ENCODE measurements around the gene SLC22A12. TPM values are rescaled to one million over a fixed set of nuclear protein-coding genes. Genes with fewer than 3 reads are reported as not detected.

SLC22A12 gene
- total and polyA plus RNA-seq, 7 donors, result not detected

GRCh38 chr11:64553554-64554201, 37.3 kb upstream of the SLC22A12 start:
- TF ChIP-seq EP300 (IDR thresholded peaks at IDR 0.05), result no peak
- TF ChIP-seq POLR2AphosphoS5 (IDR thresholded peaks at IDR 0.05), result peak in 1 of 4 donors; percentile 55
- no peak for TF ChIP-seq POLR2A (IDR thresholded peaks at IDR 0.05)
- TF ChIP-seq, protein P1, sequence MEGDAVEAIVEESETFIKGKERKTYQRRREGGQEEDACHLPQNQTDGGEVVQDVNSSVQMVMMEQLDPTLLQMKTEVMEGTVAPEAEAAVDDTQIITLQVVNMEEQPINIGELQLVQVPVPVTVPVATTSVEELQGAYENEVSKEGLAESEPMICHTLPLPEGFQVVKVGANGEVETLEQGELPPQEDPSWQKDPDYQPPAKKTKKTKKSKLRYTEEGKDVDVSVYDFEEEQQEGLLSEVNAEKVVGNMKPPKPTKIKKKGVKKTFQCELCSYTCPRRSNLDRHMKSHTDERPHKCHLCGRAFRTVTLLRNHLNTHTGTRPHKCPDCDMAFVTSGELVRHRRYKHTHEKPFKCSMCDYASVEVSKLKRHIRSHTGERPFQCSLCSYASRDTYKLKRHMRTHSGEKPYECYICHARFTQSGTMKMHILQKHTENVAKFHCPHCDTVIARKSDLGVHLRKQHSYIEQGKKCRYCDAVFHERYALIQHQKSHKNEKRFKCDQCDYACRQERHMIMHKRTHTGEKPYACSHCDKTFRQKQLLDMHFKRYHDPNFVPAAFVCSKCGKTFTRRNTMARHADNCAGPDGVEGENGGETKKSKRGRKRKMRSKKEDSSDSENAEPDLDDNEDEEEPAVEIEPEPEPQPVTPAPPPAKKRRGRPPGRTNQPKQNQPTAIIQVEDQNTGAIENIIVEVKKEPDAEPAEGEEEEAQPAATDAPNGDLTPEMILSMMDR (IDR thresholded peaks at IDR 0.05), result peak; percentile 95 to 99 (median 98)
- Histone ChIP-seq H3K4me3 (no peak overlapping the region), H3K27ac (peak overlapping the region; percentile 57 to 81 (median 68)), H3K4me1 (peaks cover 0 to 28% (median 20%) of the 10 kb centered on the region in 4 donors), H3K27me3 (no peaks in the 10 kb centered on the region), H3K9me3 (no peaks in the 10 kb centered on the region), H3K36me3 (no peaks in the 10 kb centered on the region)
- 48 to 50% methylated on average over 13 of the region's 13 CpGs for WGBS, 2 donors
- intact Hi-C loops (cut with DNase I), result loop anchor here (1.0 to 5.0 kb wide), 2 partner anchors 100 to 169 kb away; partner anchors contain the start of gene NRXN2
- peak; percentile 93 for DNase-seq

GRCh38 chr11:64556044-64556720, 34.8 kb upstream of the SLC22A12 start:
- Histone ChIP-seq H3K27me3 (no peaks in the 10 kb centered on the region), H3K4me1 (peaks cover 0 to 28% (median 20%) of the 10 kb centered on the region in 4 donors), H3K27ac (peak overlapping the region in 1 of 4 donors; percentile 81), H3K4me3 (no peak overlapping the region), H3K9me3 (no peaks in the 10 kb centered on the region), H3K36me3 (no peaks in the 10 kb centered on the region)
- intact Hi-C loops (cut with DNase I), result no loop called here
- WGBS, 2 donors, result 90 to 92% methylated on average over 26 of the region's 26 CpGs
- TF ChIP-seq POLR2AphosphoS5 (IDR thresholded peaks at IDR 0.05) (no peak), EP300 (IDR thresholded peaks at IDR 0.05) (no peak), POLR2A (IDR thresholded peaks at IDR 0.05) (no peak)
- TF ChIP-seq, protein P1 (IDR thresholded peaks at IDR 0.05), result no peak
- peak; percentile 65 for DNase-seq

- DNase-seq, result peak; percentile 53
- intact Hi-C loops (cut with DNase I), result no loop called here
- 89 to 92% methylated on average over 12 of the region's 12 CpGs for WGBS, 2 donors
- H3K4me1 ChIP-seq, result peaks cover 0 to 28% (median 20%) of the 10 kb centered on the region in 4 donors
- H3K27me3 ChIP-seq, result no peaks in the 10 kb centered on the region
- no peaks in the 10 kb centered on the region for H3K36me3 ChIP-seq
- no peaks in the 10 kb centered on the region for H3K9me3 ChIP-seq
- H3K4me3 ChIP-seq, result no peak overlapping the region
- TF ChIP-seq EP300 (IDR thresholded peaks at IDR 0.05), result no peak
- TF ChIP-seq, protein P1 (IDR thresholded peaks at IDR 0.05), result no peak
- TF ChIP-seq POLR2A (IDR thresholded peaks at IDR 0.05), result no peak
- no peak for TF ChIP-seq POLR2AphosphoS5 (IDR thresholded peaks at IDR 0.05)
- H3K27ac ChIP-seq, result no peak overlapping the region
Observed at GRCh38 chr11:64556721-64557250, 34.2 kb upstream of the SLC22A12 start.

GRCh38 chr11:64558065-64558745, 32.8 kb upstream of the SLC22A12 start:
- DNase-seq, result peak; percentile 40
- intact Hi-C loops (cut with DNase I), result no loop called here
- Histone ChIP-seq H3K27ac (no peak overlapping the region), H3K9me3 (no peaks in the 10 kb centered on the region), H3K4me1 (peaks cover 0 to 27% (median 19%) of the 10 kb centered on the region in 4 donors), H3K36me3 (no peaks in the 10 kb centered on the region), H3K27me3 (no peaks in the 10 kb centered on the region), H3K4me3 (no peak overlapping the region)
- TF ChIP-seq POLR2A (IDR thresholded peaks at IDR 0.05) (no peak), POLR2AphosphoS5 (IDR thresholded peaks at IDR 0.05) (no peak), EP300 (IDR thresholded peaks at IDR 0.05) (no peak)
- TF ChIP-seq, protein P1 (IDR thresholded peaks at IDR 0.05), result no peak
- WGBS, 2 donors, result 85 to 88% methylated on average over 14 of the region's 14 CpGs
